GM23248 (cell line): Measurements from ENCODE around the gene ITK.

Source experiments
- EZH2 ChIP-seq: fragments of 200-600 bp; sonication (generic); IDR thresholded peaks from 2 replicates; pipeline ENCODE4 v1.6.1; 2018; ENCODE audit warnings: antibody characterized with exemption, mild to moderate bottlenecking; ENCODE audit not compliant: insufficient read depth, poor library complexity, severe bottlenecking
- EZH2phosphoT487 ChIP-seq: fragments of 200-600 bp; sonication (generic); IDR thresholded peaks from 2 replicates; pipeline ENCODE4 v1.6.1; 2018; ENCODE audit warnings: antibody characterized with exemption, moderate library complexity, mild to moderate bottlenecking, low read depth; ENCODE audit not compliant: insufficient read depth

GRCh38 chr5:157178966-157179365 lies 1.7 kb upstream of the ITK start:
- TF ChIP-seq EZH2 (no peak), EZH2phosphoT487 (no peak)
